HG03432 (cell line): ENCODE results near the gene PLPP4.
A peak's percentile ranks its signal among the peaks of the same experiment; 100 is the strongest.

Source experiments
- ATAC-seq: cut with Tn5 transposase; IDR thresholded peaks from one replicate; pipeline ENCODE4 v1.9.1; 2021; ENCODE audit warnings: mild to moderate bottlenecking, moderate library complexity; ENCODE audit not compliant: unreplicated experiment

The PLPP4 gene

GRCh38 chr10:120456626-120457430 lies at the start of gene PLPP4:
PLPP4 (plus strand) TSS chr10:120457227; CDS start chr10:120457306, 79 bp downstream.
- ATAC-seq, result peak; percentile 73

GRCh38 chr10:120409816-120410215 lies 47.2 kb upstream of the PLPP4 start:
- no peak for ATAC-seq

GRCh38 chr10:120414946-120415345 lies 42.1 kb upstream of the PLPP4 start:
- ATAC-seq, result no peak

GRCh38 chr10:120415709-120416330 lies 41.2 kb upstream of the PLPP4 start:
- ATAC-seq, result no peak

- no peak for ATAC-seq
Measured at GRCh38 chr10:120420421-120420820, 36.6 kb upstream of the PLPP4 start.

GRCh38 chr10:120421250-120421649 lies 35.8 kb upstream of the PLPP4 start:
- ATAC-seq, result no peak

- no peak for ATAC-seq
Measured at GRCh38 chr10:120422457-120422856, 34.6 kb upstream of the PLPP4 start.

- peak; percentile 79 for ATAC-seq
Measured at GRCh38 chr10:120423431-120424197, 33.4 kb upstream of the PLPP4 start.

- no peak for ATAC-seq
Measured at GRCh38 chr10:120424198-120424464, 32.9 kb upstream of the PLPP4 start.

- ATAC-seq, result no peak
Measured at GRCh38 chr10:120426306-120426705, 30.7 kb upstream of the PLPP4 start.

GRCh38 chr10:120428754-120429153 lies 28.3 kb upstream of the PLPP4 start:
- no peak for ATAC-seq

GRCh38 chr10:120429395-120429794 lies 27.6 kb upstream of the PLPP4 start:
- ATAC-seq, result no peak

GRCh38 chr10:120431251-120431651 lies 25.8 kb upstream of the PLPP4 start:
- no peak for ATAC-seq

- ATAC-seq, result no peak
Measured at GRCh38 chr10:120432209-120432608, 24.8 kb upstream of the PLPP4 start.

- no peak for ATAC-seq
Measured at GRCh38 chr10:120433141-120433540, 23.9 kb upstream of the PLPP4 start.

- ATAC-seq, result no peak
Measured at GRCh38 chr10:120436439-120437112, 20.5 kb upstream of the PLPP4 start.

GRCh38 chr10:120437541-120437940 lies 19.5 kb upstream of the PLPP4 start:
- ATAC-seq, result no peak

- ATAC-seq, result no peak
Measured at GRCh38 chr10:120451968-120452367, 5.1 kb upstream of the PLPP4 start.

GRCh38 chr10:120453319-120453718 lies 3.7 kb upstream of the PLPP4 start:
- ATAC-seq, result no peak

GRCh38 chr10:120453886-120454285 lies 3.1 kb upstream of the PLPP4 start:
- ATAC-seq, result no peak

GRCh38 chr10:120455004-120455403 lies 2.0 kb upstream of the PLPP4 start:
- no peak for ATAC-seq
